Measurements from ENCODE around the gene LAIR2.
A peak's percentile ranks its signal among the peaks of the same experiment; 100 is the strongest.

GRCh38 chr19:54473071-54473891 is 29.4 kb upstream of the LAIR2 start, which contains the start of gene CDC42EP5:
- TF ChIP-seq CTCF (IDR thresholded peaks at IDR 0.05): no peak
- TF ChIP-seq POLR2A (IDR thresholded peaks at IDR 0.05): peak; percentile 55
